A172 (cell line): ENCODE measurements around the gene TMEM255B. TPM values are rescaled to one million over a fixed set of nuclear protein-coding genes. Genes with fewer than 3 reads are reported as not detected.

Source experiments
- DNase-seq: peaks from one replicate; pipeline ENCODE4 v3.0.0-alpha.2; 2015; ENCODE audit warnings: low spot score
- total RNA-seq: library from RNA; depleted of rRNA; stranded (reverse); fragments of >200 nt; shearing (Covaris generic); gene quantifications from 2 replicates; pipeline ENCODE4 v1.2.3, GENCODE V29; 2014

The TMEM255B gene
- total RNA-seq, 1 experiment from 2014 or later: 2.3 TPM

DNA sequence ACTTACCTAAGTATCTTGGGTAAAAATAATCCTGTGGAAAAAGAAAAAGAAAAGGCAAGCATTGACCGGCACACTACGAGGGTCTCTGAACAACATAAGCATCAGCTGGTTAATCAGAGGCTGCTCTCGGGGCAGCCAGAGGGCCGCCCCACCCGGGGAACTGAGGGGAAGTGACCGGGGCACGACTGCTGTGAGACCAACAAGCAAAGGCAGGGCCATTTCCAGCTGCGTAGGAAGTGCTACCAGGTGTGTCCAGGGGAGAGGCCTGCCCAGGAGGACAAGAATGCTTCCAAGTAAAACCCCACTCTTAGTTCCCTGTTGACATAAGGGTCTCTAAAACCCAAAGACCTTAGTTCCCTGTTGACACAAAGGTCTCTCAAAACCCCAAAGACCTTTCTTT is 89.0 kb downstream of the TMEM255B start:
- DNase-seq: no peak

DNA sequence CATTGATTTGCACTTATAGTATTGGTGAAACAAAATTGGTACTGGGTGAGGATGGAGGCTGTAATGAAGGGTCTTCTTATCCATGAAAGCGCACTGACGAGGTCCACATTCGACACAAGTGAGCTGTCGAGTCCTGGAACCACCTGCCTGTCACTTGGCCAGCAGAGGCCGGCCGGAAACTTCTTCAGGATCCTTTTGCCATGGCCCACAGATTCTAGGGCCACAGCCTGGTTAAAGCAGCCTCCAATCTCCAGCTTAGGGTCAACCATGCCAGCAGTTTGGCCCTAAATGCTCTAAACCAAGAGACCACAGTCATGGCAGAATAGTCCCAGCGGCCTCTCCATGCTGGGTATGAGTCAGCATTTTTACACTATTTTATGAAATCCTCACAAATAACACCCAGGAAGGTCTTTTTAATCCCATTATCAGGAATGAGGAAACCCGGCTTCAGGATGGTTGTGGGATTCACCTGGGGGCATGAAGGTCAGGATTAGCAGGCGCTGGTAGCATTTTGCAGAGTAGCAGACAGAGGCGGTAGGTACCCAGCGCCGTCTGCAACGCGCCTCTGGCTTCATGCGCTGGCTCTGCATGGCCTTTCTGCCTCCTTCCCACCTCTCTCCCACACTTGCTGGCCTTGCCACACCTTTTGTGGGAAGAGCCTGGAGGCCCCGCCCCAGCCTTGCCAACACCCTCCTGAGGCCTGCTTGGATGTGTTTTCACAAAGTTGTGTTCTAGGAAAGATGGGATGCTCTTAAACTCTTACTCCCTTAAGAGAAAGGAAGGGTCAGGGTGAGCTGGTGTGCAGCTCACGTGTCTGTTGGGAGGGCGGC is 89.6 kb downstream of the TMEM255B start:
- DNase-seq: no peak

DNA sequence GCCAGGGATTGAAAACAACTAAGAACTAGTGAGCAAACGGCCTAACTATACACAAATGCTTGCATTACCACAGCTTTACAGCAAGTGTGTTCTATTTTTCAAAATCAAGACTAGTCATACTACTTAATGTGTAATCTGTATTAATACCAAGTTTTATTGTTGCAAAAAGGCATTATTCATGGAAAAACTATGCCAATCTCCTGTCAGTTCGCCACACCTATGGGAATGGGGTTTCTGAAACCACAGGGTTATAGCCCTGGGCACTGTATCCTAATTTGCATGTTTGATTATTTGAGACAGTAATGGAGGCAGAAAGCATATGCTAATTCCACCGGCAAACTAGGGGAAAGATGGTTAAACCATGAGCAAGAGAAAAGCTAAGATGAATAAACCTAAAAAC is 90.5 kb downstream of the TMEM255B start:
- DNase-seq: no peak

DNA sequence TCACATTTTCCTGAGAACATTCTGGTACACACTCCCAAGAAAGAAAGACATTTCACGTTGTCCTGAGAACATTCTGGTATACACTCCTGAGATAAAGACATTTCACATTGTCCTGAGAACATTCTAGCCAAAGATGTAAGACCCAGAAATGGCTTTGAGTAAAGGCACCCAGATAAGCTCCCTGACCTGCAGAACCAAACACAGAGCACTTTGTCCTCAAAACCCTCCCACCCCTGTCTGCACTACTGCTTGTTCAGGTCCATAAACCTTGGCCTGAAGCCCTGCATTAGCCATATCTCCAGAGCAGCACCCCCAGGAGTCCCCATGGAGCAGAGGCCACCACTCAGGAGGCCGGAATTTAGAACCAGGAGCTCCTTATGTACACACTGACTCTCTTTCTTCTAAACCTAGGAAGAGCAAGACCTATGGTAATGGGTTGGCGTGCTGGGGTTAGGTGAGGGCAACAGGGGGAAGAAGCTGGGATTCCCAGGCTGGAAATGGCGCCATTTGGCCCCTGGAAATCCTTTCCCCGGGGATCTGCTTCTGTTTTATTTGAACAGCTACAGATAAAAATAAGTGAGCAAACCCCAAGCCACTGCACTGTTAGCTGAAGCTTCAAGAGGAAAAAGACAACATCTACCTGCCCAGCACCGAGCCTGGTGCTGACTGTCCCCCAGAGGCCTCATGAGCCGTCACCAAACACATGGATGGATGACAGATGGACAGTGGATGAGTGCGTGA is 91.1 kb downstream of the TMEM255B start:
- no peak for DNase-seq

DNA sequence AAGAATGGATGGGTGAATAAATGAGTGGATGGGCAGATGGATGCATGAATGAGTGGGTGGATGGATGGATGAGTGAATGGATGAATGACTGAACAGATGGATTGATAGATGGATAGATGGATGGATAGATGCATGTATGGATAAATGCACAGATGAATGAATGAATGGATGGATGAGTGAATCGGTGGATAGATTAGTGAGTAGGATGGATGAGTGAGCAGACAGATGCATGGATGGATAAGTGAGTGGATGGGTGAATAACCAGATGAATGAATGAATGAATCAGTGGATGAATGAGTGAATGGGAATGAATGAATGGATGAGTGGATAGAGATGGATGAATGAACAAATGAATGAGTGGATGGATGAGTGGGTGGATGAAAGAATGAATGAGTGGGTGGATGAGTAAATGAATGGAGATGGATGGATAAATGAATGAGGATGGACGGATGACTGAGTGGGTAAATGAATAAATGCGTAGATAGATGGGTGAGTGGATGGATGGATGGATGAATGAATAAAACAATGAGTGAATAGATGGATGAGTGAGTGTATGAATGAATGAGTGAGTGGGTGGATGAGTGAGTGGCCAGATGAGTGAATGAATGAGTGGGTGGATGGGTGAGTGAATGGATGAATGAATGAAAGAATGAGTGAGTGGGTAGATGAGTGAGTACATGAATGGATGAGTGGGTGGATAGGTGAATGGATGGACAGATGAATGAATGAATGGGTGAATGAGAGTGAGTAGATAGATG is 91.9 kb downstream of the TMEM255B start:
- no peak for DNase-seq

DNA sequence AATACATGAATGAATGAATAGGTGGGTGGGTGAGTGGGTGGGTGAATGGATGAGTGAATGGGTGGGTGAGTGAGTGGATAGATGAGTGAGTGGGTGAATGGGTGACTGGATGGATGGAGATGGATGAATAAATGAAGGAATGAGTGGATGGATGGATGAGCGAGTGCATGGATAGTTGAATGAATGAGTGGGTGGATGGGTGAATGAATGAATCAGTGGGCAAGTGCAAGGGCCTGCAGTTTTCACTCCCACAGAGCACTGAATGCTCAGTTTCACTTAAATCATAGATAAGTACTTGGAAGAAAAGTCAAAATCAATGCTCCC is 92.4 kb downstream of the TMEM255B start:
- DNase-seq: no peak

DNA sequence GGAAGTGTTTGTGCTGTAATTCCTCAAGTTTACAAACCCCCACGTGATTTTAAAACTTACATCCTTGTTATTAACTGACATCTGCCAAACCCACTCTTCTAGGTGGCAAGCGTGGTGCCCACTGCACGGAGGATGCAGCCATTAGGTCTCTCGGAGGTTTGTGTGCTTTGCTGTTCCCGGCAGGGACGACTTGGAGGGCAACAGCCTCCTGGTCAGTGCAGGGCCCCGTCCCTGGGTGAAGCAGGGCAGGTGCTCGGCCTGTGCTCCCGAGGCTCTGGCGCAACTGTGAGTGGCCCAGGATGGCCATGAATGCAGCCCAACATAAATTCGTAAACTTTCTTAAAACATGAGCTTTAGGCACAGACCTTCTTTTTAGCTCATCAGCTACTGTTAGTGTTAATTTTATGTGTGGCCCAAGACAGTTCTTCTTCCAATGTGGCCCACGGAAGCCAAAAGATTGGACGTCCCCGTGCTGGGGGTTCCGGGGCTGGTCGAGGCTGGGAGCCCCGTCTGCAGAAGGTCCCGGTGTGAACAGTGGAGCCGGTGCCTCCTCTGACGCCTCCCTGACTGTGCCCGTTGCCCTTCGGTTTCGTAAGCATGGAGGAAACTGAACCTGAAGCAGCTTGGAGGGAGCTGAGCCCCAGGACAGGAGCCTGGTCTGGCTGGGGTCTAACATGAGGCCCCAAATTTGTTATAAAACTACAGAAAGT is 93.0 kb downstream of the TMEM255B start:
- no peak for DNase-seq

DNA sequence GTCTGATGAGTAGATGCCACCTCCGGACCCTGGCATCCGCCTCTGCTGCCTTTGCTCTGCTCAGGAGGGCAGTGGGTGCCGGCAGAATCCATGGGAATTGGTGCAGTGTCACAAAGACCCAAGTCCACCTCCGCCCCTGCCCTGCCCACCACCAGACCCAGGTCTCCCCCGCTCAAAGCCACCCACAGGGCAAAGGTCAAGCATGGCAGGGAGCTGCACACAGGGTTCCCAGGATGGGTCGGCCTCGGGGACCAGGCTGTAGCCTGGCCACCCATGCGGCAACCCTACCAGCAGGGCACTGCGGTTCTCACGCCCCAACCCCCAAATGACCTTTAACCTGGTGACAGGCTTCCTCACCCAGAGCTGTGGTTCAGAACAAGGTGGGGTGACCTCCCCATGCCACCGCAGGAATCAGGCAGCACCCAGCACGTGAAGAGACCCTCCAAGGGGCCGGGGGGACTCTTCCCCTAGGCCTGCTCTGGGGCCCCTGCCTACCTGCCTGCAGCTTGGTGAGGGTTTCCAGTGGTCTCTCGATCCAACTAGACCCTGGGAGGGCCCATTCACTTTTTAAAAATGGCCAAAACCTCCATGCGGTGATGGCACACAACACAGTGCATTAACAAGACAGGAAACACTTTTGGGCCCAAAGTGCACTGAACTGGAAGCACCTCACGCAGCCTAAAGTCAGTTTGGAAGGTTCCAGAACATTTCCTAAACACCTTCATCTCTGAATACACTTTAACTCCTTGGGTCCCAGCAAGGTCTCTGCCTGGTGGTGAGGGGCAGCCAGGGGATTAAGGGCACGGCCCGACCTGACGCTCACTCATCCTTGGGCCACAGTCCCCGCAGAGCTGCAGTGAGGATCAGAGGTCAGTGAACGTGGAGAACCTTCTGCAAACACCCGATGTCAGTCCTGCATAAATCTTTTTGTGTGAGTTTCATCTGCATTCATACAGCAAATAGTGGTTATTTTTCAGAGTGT is 93.8 kb downstream of the TMEM255B start:
- DNase-seq: no peak

DNA sequence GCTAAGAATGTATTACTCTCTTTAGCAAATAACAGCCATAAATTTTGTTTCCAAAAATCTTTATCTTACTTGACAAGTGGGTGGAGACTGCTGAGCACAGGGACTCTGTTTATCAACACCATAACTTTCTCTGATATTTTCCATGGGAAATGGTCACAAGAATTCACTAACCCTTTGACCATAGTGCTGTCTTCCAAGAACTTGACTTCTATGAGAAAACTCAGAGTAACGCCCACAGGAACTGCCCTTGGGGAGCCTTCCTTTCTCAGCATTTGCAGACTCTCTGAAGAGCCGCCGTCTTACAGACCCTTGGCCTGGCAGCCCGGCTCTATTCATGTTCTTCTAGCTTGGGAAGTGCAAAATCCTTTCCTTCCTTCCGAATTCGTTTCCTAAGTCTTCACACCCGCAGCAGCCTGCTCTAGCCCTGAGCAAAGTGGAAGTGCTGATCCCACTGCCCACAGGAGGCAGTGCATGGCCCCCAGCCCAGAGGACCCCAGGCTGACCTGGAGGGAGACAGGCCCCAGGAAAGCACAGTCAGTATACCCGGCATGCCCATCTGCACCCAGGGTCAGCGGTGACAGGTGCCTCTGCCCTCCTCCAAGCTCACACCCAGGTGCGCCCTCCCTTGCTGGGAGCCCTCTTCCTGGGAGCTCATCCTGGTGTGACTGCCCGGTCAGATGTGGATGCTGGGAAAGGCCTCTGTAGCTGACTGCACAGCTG is 94.7 kb downstream of the TMEM255B start:
- no peak for DNase-seq

DNA sequence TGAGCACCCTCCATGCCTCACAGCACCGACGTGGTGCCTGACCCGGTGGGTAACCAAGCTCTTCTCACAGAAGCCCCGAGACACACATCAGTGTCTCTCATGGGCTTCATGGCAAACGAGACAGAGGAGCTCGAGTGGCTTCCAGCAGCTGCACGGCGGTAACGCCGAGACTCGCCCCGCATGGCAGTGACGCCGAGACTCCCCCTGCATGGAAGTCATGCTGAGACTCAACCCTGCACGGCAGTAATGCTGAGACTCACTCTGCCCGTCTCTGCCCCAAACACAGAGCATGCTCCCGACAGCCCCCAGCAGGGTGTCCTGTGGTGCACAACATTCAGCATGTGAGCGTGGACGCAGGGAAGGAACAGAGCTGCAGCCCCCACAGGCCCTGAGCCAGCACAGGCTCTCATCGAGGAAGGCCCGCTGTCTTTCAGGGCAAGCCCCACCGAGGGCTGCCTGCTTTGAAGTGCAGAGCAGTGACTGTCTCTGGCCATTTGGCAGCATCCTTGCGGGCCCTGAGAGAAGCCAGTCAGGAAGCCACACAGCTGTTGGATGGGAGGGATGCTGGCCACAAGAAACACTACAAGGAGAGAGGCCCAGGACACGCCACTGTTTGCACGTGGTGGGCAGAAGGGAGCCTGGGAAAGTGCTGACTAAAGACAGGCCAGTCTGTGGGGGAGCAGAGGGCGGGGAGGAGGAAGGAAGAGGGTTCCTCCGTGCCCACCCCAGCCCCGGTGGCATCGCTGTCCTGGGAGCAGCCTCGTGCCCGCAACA is 95.4 kb downstream of the TMEM255B start:
- no peak for DNase-seq

DNA sequence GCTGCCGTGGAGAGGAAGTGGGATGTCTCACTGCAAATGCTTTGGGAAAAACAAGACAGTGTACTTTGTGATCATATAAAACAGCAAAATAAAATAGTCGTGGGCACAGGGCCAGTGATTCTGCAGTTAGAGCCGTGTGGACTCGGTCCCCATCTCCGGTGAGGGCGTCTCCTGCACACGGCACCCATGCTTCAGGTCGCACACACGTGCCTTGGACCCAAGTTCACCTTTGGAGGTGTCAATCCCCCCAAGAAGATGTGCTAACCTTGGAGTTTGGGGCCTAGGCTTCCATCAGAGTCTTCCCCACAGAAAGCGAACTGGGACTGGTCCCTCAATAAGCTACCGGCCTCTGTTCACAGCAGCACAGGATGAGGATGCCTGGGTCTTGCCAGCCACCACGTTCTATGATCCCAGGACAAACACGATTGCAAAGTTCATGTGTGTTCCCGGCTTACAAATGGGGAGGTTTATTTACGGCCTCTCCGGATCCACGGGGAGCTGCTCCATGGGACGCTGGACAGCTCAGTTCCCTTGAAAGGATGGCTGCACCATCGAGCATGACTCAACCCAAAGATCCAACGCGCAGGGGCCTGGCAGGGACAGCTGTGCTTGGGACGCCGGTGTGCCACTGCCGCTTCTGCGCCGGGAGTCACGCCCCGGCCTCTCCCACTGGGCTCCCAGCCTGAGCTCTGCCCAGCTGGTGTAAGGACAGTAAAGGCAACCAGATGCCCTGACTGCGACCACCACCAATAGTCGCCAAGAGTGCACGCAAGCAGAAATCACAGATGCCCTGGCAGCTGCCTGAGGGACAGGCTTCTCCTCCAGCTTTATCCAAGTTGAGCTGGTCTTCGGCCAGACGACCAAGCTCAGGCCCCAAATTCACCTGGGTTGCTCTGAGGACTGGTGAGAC is 96.2 kb downstream of the TMEM255B start:
- DNase-seq: no peak

DNA sequence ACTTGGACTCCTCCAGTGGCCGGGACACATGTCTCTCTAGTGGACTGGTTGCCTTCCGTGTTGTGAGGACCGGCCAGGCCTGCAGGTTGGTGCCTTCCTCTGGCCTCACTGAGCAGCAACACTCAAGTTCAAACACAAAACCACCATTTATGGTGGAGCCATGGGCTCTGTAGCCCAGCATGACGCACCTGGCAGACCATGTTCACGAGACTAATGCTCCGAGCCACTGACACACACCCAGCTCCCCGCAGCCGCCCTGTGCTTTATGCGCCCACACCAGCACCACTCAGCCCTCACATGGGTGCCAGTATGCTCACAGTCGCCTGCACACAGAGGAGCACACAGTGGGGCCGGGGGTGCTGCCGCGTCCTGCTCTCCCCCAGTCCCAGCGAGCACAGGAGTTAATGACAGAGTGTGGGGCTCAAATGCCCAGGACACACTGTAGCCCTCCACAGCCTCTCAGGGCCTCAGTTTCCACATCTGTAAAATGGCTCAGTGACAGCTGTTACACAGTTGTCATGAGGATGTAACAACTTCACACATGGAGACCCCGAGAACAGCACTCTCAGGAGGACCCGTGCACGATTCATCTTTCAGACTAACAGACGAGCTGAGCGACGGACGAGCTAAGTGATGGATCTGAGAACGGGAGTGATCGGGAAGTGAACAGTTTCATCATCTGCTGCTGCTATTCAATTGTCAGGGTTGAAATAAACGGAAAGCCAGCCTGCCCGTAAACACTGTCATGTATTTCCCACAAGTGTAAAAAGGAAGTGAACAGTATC is 97.1 kb downstream of the TMEM255B start:
- no peak for DNase-seq

DNA sequence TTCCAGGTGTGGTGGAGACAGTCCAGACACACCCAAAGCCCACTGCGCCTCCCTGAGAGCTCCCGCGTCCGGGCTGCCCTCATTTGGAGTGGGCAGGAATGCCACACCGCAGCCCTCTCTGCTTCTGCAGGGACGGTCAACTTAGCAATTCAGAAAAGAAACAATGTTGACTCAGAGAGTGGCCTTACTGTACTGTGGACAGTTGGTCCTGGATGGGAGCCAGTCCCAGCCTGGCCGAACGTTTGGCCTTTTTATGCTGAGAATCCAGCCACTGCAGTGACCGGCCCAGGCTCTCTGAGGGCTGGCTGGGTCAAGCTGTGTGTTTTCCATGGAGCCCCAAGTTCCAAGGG is 97.7 kb downstream of the TMEM255B start:
- DNase-seq: peak; percentile 76

DNA sequence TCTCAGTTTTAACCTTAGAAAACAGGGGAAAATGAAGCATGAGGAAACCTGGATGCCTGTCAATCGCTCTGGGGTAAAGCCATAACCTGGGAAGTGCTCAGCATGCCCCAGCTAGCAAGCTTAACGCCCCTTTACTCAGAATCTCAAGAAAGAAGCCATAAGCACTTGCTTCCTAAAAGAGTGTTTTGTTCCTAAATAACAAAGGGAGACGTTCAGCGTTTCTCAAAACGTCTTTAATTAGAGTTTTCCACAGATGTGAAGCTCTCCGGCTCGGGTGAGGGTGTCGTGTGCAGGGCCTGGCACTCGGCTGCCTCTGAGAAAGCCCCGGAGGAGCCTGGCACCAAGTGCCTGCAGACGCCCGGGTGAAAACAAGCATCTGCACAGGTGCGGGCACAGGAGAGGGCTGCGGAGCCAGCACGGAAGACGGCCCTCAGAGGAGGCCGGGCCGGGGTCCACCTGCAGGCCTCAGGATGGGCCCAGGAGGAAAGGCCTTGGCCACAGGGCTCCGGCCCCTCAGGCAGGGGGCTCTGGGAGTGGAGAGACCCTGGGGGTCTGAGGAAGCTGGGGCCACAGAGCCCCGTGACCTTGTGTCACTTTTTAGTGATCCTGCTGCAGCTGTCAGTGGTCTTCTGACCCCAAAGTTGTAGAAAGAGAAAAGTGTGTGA is 98.6 kb downstream of the TMEM255B start:
- DNase-seq: no peak

DNA sequence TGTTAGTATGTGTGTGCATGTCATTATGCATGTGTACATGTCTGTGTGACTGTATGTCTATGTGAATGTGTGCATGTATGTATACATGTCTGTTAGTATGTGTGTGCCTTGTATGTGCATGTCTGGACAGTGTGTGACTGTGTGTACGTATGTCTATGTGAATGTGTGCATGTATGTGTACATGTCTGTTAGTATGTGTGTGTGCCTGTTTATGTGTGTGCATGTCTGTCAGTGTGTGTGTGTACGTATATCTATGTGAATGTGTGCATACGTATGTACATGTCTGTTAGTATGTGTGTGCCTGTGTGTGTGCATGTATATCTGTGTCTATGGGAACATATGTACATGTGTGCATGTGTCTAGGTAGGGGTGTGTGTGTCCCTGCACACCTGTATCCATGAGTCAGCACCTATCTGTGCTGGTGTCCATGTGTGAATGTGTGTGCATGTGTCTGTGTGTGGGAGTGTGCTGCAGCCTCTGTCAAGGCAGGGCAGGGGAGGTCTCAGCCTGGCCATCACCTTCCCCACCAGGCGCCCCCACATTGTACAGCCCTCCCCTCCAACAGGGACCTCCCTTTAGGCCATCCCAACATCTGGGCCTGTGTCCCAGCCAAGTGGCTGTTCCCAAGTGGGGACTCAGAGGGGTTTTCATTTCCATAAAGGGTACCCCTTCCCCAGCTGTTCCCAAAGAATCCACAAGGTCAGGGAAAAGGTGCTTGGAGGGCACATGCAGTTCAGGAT is 100.5 kb downstream of the TMEM255B start:
- DNase-seq: no peak

DNA sequence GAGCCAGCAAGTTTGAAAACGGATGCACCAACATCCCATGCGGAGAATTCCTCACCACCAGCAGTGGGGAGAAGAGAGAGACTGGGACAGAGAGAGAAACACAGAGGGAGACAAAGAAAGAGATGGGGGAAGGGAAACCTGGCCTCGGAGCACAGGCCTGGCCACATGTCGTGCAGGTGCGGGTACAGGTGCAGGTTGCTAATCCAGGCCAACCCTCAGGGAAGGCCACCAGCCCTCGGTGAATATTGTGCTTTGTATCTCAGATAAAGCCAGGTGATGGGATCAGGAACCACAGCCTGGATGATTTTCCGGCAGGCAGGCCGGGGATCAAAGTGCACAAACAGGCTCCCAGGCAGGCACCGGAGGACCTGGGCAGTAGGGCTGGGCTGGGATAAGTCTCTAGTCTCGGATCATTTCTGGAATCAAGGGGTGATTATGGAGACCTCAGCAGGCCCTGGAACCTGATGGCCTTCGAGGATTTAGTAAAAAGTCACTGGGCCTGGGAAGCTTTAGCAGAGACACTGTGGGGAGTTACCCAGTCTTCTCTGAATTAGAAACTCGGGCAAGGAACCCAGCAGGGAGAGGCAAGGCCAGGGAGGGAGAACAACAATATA is 101.1 kb downstream of the TMEM255B start:
- no peak for DNase-seq
